ENCODE measurements around the gene RETSAT.
A peak's percentile ranks its signal among the peaks of the same experiment; 100 is the strongest.

Gene RETSAT

DNA sequence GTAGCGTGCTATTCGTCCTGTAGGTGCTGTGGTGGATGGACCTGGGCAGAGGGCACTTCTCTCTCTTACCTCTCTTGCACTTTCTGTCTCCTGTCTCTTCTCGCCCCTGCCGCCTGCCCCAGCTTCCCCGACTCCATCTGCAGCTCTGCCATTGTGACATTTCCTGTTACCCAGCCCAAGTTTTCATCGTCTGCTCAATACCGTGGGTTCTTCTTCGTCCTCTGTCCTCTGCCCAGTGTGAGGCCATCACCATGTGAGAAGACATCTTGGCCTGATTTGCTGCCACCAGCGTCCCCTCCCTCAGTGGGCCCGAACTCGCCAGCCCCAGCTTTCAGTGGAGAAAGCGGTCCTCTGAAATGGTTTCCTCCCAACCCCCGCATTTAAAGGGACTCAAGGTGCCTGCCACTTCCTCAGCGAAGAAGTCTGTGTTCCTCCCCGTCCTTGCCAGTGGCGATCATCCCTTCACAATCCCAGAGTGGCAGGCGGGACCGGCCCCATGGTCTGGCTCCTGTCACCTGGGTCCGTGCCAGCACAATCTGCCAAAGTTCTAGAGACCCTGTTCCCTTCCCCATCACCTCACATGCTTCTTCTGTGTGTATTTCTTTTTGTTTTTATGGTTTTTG, 44.5 kb downstream of the RETSAT start (continued):
- no peak for TF ChIP-seq ZNF629 (tag by site-specific recombination; IDR thresholded peaks at IDR 0.05)
- no peak for TF ChIP-seq GLIS2 (tag by site-specific recombination; IDR thresholded peaks at IDR 0.05)
- no peak for TF ChIP-seq SCRT2 (tag by site-specific recombination; IDR thresholded peaks at IDR 0.05)
- no peak for TF ChIP-seq SP2 (tag by site-specific recombination; IDR thresholded peaks at IDR 0.05)
- TF ChIP-seq OVOL3 (tag by site-specific recombination; IDR thresholded peaks at IDR 0.05) = no peak
- TF ChIP-seq ZNF433 (tag by site-specific recombination; IDR thresholded peaks at IDR 0.05; ENCODE audit: low read depth) = no peak

DNA sequence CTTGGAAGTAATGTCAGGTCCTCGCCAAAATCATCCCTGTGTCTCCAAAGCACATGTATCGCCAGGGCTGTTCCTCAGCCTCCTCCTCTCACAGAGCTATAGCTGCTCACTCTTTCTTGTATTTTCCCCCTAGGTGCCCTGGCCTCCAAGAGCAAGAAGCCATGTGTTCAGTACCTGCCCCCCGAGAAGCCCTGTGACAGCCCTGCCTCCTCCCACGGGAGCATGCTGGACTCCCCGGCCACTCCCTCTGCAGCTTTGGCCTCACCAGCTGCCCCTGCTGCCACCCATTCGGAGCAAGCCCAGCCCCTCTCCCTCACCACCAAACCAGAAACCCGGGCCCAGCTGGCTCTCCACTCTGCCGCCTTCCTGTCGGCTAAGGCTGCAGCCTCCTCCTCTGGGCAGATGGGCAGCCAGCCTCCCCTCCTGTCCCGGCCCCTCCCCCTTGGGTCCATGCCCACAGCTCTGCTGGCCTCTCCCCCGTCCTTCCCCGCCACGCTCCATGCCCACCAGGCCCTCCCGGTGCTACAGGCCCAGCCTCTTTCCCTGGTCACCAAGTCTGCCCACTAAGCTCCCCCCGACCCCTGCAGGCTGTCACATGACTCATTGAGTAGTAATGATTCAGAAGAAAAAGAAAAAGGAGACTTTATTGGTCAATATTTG, 45.3 kb downstream of the RETSAT start:
- CTCF ChIA-PET = interaction anchor here (0.6 to 1.2 kb wide), 7 partner anchors 8 to 994 kb away, joined by 3 to 4 read pairs (median 3); no protein-coding TSS in a partner anchor
- Histone ChIP-seq H3K27ac (ENCODE audit: extremely low read depth, low read depth, low read length) (no peak overlapping the region), H3K4me1 (ENCODE audit: control insufficient read depth, insufficient read depth, low read length) (no peaks in the 10 kb centered on the region), H3K4me3 (ENCODE audit: low read depth, low read length) (no peak overlapping the region), H3K9me3 (ENCODE audit: control insufficient read depth, insufficient read depth, low read depth, low read length) (no peaks in the 10 kb centered on the region), H3K36me3 (ENCODE audit: control insufficient read depth in 2 of 2, insufficient read depth in 1 of 2, low read length in 2 of 2) (peaks cover 0 to 23% of the 10 kb centered on the region in 2 experiments; a peak in 1 of 3 replicates)
- TF ChIP-seq SP3 (tag by site-specific recombination; IDR thresholded peaks at IDR 0.05) (0 out of 2 replicates have a peak, but pooled peaks have one; percentile 35), ZNF558 (tag by site-specific recombination; IDR thresholded peaks at IDR 0.05) (no peak), ZNF76 (tag by site-specific recombination; IDR thresholded peaks at IDR 0.05; ENCODE audit: borderline replicate concordance, low read depth) (no peak), ZNF426 (tag by site-specific recombination; IDR thresholded peaks at IDR 0.05) (no peak), ZNF404 (tag by site-specific recombination; IDR thresholded peaks at IDR 0.05) (no peak), FEZF1 (tag by site-specific recombination; IDR thresholded peaks at IDR 0.05) (no peak), KLF10 (tag by site-specific recombination; IDR thresholded peaks at IDR 0.05) (no peak)
- POLR2A ChIA-PET = interaction anchor here (1.2 to 1.4 kb wide), 2 partner anchors 11 to 13 kb away, joined by 3 to 4 read pairs; no protein-coding TSS in a partner anchor

DNA sequence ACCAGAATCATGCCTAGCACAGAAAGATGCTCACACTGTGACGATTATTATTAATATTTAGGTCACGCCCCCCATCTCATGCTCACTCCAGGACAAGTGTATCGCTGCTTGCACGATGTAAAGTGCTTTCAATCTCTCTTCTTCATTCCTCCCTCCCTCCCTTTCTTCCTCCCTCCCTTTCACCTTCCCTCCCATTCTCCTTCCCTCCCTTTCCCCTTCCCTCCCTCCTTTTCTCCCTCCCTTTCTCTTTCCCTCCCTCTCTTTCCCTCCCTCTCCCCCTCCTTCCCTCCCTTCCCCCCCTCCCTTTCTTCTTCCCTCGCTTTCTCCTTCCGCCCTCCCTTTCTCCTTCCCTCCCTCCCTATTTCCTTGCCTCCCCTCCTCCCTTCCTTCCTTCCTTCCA, 46.1 kb downstream of the RETSAT start:
- ChIA-PET POLR2A (no interaction called here), CTCF (interaction anchor here (1.2 kb wide), 1 partner anchor 244 kb away, joined by 3 read pairs; no protein-coding TSS in a partner anchor)

DNA sequence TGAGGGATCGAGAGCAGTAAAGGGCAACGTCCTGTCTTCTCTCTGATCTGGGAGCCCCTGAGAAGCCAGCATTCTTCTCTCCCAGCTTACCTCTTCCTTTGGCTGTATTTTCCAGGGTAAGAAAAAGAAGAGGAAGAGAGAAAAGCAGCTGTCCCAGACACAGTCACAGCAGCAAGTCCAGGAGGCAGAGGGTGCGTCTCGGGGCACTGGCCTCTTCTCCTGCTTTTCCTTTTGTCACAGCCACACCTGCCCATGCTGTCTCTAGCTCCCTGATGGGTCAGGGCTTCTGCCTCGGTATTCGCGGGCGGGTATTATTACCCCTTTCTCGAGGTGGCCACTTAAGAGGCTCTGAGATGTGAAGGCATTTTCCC, 46.8 kb downstream of the RETSAT start:
- Histone ChIP-seq H3K4me3 (ENCODE audit: low read depth, low read length) (no peak overlapping the region), H3K9me3 (ENCODE audit: control insufficient read depth, insufficient read depth, low read depth, low read length) (no peaks in the 10 kb centered on the region), H3K4me1 (ENCODE audit: control insufficient read depth, insufficient read depth, low read length) (no peaks in the 10 kb centered on the region), H3K36me3 (ENCODE audit: control insufficient read depth in 2 of 2, insufficient read depth in 1 of 2, low read length in 2 of 2) (peaks cover 0 to 26% of the 10 kb centered on the region in 2 experiments; a peak in 1 of 3 replicates), H3K27ac (ENCODE audit: extremely low read depth, low read depth, low read length) (no peak overlapping the region)
- ChIA-PET CTCF (no interaction called here), POLR2A (no interaction called here)
- TF ChIP-seq, protein P1, sequence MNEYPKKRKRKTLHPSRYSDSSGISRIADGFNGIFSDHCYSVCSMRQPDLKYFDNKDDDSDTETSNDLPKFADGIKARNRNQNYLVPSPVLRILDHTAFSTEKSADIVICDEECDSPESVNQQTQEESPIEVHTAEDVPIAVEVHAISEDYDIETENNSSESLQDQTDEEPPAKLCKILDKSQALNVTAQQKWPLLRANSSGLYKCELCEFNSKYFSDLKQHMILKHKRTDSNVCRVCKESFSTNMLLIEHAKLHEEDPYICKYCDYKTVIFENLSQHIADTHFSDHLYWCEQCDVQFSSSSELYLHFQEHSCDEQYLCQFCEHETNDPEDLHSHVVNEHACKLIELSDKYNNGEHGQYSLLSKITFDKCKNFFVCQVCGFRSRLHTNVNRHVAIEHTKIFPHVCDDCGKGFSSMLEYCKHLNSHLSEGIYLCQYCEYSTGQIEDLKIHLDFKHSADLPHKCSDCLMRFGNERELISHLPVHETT (tag by site-specific recombination; IDR thresholded peaks at IDR 0.05) = no peak
- TF ChIP-seq ZNF600 (tag by site-specific recombination; IDR thresholded peaks at IDR 0.05) (no peak), ZNF701 (tag by site-specific recombination; IDR thresholded peaks at IDR 0.05) (no peak), YY2 (tag by site-specific recombination; IDR thresholded peaks at IDR 0.05) (no peak), ZSCAN30 (tag by site-specific recombination; IDR thresholded peaks at IDR 0.05) (no peak), ZNF544 (tag by site-specific recombination; IDR thresholded peaks at IDR 0.05) (no peak), GFI1B (tag by site-specific recombination; IDR thresholded peaks at IDR 0.05) (no peak), ZNF501 (tag by site-specific recombination; IDR thresholded peaks at IDR 0.05) (no peak), ZIC2 (tag by site-specific recombination; IDR thresholded peaks at IDR 0.05) (no peak), ZNF514 (tag by site-specific recombination; IDR thresholded peaks at IDR 0.05) (no peak)
- TF ChIP-seq, protein P2, sequence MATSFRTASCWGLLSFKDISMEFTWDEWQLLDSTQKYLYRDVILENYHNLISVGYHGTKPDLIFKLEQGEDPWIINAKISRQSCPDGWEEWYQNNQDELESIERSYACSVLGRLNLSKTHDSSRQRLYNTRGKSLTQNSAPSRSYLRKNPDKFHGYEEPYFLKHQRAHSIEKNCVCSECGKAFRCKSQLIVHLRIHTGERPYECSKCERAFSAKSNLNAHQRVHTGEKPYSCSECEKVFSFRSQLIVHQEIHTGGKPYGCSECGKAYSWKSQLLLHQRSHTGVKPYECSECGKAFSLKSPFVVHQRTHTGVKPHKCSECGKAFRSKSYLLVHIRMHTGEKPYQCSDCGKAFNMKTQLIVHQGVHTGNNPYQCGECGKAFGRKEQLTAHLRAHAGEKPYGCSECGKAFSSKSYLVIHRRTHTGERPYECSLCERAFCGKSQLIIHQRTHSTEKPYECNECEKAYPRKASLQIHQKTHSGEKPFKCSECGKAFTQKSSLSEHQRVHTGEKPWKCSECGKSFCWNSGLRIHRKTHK (tag by site-specific recombination; IDR thresholded peaks at IDR 0.05) = no peak
- TF ChIP-seq, protein P3, sequence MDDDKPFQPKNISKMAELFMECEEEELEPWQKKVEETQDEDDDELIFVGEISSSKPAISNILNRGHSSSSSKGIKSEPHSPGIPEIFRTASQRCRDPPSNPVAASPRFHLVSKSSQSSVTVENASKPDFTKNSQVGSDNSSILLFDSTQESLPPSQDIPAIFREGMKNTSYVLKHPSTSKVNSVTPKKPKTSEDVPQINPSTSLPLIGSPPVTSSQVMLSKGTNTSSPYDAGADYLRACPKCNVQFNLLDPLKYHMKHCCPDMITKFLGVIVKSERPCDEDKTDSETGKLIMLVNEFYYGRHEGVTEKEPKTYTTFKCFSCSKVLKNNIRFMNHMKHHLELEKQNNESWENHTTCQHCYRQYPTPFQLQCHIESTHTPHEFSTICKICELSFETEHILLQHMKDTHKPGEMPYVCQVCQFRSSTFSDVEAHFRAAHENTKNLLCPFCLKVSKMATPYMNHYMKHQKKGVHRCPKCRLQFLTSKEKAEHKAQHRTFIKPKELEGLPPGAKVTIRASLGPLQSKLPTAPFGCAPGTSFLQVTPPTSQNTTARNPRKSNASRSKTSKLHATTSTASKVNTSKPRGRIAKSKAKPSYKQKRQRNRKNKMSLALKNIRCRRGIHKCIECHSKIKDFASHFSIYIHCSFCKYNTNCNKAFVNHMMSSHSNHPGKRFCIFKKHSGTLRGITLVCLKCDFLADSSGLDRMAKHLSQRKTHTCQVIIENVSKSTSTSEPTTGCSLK (tag by site-specific recombination; IDR thresholded peaks at IDR 0.05) = no peak

More for the DNA sequence above, 46.1 kb downstream of the RETSAT start:
- peaks cover 0 to 26% of the 10 kb centered on the region in 2 experiments; a peak in 1 of 3 replicates for H3K36me3 ChIP-seq (ENCODE audit: control insufficient read depth in 2 of 2, insufficient read depth in 1 of 2, low read length in 2 of 2)
- H3K4me1 ChIP-seq (ENCODE audit: control insufficient read depth, insufficient read depth, low read length) = no peaks in the 10 kb centered on the region
- no peak overlapping the region for H3K4me3 ChIP-seq (ENCODE audit: low read depth, low read length)
- no peak overlapping the region for H3K27ac ChIP-seq (ENCODE audit: extremely low read depth, low read depth, low read length)
- no peaks in the 10 kb centered on the region for H3K9me3 ChIP-seq (ENCODE audit: control insufficient read depth, insufficient read depth, low read depth, low read length)
- TF ChIP-seq ZSCAN30 (tag by site-specific recombination; IDR thresholded peaks at IDR 0.05) = no peak
- peak; percentile 79 for TF ChIP-seq PRDM1 (tag by site-specific recombination; IDR thresholded peaks at IDR 0.05)
- TF ChIP-seq ZNF366 (tag by site-specific recombination; conservative IDR thresholded peaks at IDR 0.05) = 0 out of 2 replicates have a peak, but pooled peaks have one; percentile 42
- TF ChIP-seq WT1 (tag by site-specific recombination; IDR thresholded peaks at IDR 0.05) = peak; percentile 47; the same call in 1 of the 2 replicates

All from HEK293 (cell line).